GM21786 (cell line): ENCODE results near the gene SWT1.

Source experiments
- ATAC-seq: cut with Tn5 transposase; IDR thresholded peaks from one replicate; pipeline ENCODE4 v1.9.1; 2021; ENCODE audit not compliant: unreplicated experiment

SWT1 gene, protein sequence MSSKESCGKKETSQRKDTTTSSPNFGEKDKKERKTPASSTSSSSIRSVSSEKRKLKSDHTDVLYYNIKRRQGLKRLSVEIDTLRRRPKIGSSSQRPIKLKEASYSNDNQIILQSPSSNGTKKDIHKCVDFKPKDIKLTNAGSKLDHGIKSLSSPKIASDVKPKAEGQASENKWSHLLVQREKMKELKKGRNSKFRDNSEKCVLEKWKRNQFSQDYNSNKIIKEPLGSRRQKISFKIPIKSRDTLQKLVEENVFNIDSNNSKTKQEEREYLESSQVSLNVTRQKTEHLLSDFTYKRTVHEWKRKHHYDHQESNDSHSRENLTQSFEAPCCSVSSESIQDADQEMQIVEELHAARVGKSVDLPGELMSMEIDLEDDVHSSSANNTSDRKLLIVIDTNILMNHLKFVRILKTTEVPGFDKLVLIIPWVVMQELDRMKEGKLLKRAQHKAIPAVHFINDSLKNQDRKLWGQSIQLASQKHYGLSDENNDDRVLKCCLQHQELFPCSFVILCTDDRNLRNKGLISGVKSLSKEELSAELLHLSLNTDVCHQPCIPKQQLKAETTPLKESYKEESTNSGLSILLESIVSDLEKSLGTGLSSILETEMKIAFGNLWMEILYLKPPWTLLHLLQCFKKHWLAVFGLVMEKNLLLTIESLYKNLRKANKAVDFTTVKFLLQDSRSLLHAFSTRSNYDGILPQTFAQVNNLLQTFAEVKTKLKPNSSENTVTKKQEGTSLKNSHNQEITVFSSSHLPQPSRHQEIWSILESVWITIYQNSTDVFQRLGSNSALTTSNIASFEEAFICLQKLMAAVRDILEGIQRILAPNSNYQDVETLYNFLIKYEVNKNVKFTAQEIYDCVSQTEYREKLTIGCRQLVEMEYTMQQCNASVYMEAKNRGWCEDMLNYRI

DNA sequence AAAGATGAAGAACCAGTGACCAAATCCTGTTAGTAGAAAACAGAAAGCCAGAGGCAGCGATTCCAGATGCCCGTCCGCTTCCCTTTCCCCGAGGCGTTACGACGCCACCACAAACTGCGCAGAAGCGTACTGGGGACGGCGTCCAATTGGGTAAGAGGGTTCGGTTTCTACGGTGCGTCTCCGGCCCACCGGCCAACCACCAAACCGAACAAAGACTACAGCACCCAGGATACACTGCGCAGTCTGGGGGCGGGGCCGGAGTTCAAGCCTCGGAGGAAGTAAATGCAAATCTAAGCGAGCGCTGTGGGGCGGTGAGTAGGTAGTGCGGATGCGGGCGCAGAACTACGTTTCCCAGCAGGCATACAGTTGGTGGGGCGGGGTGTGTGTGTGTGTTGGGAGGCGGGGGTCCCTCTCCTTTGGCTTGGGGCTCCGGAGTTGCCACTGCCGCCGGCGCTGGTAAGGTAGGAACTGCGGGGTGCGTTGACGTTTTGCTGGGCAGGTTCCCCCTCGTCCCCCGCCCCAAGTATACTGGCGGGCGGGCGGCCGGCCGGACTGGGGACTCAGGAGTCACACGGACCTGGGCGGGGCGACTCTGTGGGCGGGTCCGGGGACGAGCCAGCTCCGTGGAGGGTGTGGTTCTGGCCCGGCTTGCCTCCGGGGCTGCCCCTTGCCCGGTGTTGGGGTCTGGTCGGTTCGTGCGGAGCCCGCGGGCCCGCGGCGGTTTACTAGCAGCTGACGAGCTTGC, at the start of gene SWT1, which contains the start of gene TRMT1L:
SWT1 (plus strand) TSS at position 314 of the 745 bp plus-strand sequence. CDS start 3,675 bp downstream, outside the sequence.
TRMT1L (minus strand) TSS at position 100 of the 745 bp plus-strand sequence. CDS start 241 bp downstream, outside the sequence.
- ATAC-seq: peak; percentile 90

DNA sequence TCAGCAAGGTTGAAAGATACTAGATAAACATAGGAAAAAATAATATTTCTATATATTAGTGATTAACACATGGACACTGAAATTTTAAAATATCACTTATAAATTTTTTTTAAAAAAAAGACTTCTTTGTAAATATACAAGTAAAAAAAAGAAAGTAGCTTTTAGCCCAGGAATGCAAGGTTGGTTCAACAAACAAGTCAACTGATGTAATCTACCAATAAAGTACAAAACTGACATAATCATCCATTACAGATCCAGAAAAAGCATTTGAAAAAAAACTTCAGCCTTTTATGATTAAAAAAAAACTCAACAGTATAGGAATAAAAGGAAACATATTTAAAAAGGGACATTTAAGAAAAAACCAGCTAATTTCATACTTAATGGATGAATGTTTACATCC, 48.6 kb upstream of the SWT1 start:
- no peak for ATAC-seq

DNA sequence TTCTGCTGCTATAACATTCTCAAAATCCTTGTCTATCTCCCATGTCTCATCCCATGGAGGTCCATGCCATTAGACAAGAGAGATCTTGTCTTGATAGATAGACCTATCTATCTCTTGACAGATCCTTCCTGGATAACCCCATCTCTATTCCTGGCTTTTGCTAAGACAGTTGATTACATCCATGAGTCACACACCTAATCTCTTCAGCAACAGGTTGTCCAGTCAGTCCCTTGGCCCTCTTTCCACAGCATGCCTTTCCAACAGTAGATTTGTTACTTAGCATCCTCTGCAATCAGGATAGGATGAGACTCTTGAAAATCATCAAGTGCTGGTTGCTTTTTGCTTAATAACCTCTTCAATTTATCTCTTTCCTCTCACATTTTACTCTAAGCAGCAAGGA, 46.8 kb upstream of the SWT1 start:
- ATAC-seq: no peak

DNA sequence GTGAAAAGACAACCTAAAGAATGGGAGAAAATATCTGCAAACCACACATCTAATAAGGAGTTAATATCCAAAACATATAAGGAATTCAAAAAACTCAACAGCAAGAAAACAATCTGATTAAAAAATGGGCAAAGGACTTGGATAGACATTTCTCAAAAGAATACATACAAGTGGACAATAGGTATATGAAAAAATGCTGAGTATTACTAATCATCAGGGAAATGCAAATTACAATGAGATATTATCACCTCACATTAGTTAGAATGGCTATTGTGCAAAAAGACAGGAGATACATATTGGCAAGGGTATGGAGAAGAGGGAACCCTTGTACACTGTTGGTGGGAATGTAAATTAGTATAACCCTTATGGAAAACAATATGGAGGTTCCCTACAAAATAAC, 45.1 kb upstream of the SWT1 start:
- no peak for ATAC-seq

DNA sequence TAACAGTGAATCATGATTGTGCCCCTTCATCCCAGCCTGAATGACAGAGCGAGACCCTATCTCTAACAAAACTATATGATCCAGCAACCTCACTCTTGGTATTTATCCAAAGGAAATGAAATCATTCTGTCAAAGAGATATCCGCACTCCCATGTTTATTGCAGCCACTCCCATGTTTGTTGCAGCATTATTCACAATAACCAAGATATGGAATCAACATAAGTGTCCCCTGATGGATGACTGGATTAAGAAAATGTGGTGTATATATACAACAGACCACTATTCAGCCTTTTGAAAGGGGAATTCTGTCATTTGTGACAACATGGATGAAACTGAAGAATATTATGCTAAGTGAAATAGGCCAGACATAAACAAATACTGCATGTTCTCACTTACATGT, 44.6 kb upstream of the SWT1 start:
- no peak for ATAC-seq

DNA sequence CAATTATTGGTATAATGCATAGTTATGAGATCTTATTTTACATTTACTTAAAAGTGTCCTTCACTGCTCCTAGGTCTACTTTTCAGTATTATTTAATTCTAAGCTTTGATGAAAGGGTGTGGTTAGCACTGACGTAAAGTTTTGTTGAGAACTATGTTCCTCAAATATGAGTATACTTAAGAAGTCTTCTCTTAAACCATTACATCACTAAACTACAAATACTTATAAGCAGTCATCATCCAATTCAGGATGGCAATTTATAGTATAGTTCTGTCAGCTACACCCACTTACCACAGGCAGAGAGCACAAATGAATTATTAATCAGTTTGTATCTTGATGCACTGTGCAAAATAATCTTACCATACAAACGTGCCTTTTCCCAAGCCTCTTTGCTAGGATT, 27.3 kb upstream of the SWT1 start:
- ATAC-seq: no peak

DNA sequence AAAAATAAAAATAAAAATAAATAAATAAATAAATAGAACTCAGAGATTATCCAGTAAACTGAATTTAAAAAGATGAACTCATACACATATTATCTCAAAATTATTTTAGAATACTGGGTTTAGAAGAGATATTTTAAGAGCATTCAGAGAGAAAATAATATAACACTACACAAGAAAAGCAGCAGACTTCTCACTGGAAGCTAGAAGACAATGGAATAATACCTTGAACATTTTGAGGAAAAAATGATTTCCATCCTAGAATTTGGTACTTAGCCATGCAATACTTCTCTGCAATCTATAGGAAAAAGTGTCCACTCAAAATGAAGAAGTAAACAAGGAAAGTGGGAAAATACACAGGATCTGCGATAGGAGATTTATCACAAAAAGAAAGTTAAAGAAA, 24.4 kb upstream of the SWT1 start:
- no peak for ATAC-seq

DNA sequence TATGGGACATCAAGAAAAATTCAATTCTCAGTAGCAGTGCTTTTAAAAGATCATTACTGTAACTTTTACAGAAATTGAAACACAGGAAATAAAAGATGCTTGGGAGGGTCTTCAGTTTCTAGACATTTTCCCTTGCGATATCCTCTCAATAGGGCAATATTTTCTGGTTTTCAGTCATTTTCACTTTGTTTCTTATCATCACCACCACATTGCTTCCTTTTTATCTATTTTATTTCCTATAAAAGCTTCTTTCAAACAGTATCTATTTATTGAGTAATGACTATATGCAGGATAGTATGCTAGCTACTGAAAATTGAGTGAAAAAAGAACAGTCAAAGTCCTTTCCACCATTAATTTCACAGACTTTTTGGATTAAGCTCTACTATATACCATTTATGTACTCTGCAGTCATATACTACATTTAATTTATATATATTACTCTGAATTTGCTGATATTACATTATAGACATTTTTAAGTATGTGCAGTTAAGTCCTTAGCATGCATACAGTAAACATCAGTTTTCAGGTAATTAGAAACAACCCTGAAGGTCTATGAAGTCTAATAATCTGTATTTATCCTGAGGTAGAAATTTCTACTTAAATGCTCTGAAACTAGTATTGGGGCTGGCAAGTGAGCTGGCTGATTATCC, 18.9 kb upstream of the SWT1 start:
- ATAC-seq: no peak

DNA sequence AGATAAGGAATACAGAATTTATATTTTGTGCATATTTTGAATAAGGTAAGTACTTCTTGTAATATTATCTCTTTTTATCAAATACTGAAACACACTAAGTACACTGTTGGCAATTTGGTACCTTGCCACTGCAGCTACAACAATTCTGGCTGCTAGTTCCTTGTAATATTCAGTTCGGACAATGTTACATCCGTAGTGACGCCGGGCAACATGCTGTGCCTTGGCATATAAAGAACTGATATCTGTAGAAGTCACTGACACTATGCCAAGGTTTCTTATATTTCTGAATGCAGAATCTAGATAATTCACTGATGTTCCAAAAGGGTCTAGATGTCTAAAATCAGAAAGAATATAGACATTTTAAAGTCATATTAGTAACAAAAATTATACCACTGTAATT, 17.7 kb upstream of the SWT1 start:
- ATAC-seq: no peak

DNA sequence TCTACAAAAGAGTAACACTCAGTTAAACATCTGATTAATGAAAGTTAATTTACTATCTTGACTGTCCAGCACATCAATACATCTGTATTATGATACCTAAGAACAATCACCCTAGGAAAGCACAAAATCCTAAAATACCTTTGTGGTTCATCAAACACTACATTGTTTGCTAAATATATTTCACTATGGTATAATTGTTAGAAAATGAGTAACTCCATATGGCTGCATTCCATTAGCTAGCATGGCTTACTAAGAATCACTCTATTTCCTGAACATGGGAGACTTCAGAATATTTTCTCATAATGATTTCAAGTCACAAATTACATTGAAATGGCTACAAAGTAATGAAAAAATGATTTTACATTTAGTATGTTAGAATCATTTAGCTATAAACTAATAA, 12.7 kb upstream of the SWT1 start:
- no peak for ATAC-seq

DNA sequence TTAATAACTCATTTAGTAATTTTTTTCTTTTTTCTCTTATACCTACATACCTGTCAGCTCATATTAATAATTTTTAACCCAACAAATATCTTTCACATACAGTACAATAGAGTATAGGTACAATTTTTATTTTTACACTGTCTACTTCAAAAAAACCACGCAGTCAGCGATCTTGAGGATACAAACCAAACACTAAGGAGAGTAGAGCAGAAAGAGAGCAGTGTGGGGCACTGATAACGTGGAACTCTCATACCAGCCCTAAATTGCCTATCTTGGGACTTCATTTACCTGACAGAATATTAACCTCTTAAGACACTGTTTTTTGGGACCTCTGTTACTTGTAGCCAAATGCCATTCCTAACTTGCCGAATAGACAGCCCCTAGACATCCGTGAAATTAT, 5.8 kb upstream of the SWT1 start:
- ATAC-seq: no peak

DNA sequence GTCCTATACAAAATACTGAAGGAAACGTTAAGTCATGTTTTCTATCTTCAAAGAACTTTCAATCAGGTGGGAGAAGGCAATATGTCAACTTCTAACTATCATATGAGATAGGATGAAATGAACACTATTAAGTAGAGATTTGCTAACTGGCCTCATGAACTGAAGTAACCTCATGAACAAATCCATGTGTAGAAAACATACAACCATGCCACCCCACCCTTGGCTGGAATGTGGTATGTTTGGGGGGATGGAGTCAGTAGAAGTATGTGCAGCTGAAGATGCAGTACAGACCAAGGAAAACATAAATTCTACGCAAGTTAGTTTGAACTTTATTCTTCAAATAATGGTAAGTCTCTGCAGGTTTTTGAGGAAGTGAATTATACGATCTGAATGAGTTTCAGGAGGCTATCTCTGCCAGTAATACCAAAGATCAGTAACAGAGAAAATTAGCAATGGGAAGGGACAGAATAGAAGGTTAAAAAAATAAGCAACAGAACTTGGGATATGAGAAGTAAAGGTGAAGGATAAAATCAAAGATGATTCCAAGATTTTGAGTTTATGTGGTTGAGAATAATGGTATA, 4.7 kb upstream of the SWT1 start:
- no peak for ATAC-seq

DNA sequence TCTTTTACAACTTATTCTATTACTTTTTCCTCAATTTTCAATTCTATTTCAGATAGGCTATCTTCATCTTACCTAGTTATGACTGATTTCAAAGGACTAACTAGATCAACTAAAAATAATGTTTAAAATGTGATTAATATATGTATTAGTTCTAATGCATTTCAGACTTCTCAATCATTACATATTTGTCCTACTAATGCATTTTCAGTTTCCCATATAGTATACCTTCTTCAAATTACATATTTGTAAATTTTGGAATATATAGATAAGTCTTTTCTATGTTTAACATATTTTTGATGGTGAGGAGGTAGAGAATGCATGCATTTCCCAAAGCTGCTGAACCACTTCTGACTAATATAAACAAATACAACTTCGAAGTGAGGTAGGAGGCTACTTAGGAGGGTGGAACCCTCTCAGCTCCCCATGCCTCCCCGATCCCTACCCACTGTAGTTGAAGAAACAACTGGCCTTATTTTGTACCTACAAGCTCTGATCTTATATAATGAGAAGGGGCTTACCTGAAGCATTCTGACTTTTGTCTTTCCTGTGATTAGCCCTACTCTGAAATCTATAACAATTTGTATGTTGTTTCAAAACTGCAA, 2.0 kb upstream of the SWT1 start:
- no peak for ATAC-seq

DNA sequence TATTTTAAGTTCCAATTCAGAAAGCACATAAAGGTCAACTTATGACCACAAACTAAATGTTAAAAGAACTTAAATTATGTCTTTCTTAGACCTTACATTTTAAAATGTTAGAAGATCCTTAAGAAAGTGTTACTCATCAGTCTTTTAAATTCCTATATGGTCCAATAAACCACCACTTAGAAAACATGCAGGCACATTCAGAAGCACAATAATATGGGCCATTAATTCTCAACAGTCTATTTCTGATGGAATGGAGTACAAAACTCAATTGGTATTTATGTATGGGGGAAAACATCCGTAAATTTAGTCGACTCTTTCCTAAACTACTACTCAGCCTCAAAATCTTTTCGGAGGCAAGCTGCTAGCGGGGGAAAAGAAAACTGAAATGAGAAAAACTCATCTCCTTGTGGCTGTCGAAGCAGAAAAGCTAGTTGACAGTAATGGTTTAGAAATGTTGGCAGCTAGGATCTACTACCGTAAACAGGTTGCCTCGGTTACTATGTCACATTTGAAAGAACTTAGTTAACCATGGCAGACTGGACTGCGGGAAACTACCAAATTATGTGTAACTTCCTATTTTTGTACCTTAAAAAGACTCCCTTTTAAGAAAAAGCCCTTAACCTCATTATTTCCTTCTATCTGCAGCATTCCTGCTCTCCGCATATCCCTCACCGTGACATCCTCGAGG, 1.2 kb upstream of the SWT1 start:
- ATAC-seq: no peak

DNA sequence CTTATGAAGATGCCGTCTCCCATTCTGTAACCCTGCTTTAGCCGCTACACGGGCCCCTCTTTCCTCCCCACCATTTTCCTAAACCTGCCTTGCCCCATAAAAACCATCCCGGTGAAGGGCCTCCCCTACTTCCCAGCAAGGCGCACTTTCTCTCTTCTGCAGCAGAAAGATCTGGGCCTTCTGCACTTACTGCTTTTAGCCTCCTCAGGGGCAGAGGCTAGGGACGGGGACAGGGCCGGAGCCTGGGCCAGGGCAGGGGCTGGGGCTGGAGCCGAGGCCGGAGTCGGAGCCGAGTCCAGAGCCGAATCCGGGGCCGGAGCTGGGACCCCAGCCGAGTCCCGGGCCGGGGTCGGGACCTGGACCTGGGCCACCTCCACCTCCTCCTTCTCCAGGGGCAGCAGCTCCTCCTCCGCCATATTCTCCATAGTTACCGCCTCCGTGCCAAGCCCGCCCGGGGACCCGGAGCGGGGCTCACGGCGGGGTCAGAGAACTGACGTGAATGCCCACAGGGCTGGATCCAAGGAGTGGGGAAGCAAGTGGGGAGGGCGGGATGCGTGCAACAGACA, 596 bp upstream of the SWT1 start:
- ATAC-seq: peak; percentile 16

DNA sequence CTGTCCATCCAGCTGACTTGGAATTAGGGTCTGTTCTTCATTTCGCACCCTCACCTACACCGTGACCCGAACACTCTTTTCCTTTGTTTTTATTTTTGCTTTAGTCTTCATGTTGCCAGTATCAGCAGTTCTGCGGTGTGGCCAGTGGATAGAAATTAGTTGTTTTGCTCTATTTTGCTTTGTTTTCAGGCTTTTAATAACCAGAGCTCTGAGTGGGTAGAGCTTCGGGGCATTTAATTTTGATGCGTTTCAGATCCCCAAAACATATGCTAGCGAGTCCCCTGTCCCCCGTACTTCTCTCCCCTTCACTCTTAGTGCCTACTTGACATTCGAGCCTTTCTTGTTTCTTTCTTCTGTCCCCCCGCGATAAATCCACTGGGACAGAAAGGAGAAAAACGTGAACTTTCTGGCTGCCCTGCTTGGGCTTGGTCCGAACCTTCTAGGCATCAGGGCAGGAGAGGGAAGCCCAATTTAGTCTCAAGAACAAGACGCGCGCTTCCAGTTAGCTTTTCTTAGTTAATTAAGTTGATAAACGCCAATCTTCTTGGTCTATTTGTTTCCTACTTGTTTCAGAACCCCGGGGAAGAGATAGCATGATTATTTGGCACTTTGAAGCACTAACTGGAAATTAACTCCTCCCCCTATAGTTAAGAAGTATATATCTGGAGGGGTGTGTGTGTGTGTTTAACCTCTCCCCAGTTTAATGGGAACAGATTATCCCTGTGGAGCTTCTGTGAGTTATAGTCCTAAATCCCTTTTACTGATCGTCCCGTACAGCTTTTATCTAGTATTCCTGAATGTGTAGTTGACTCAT, 839 bp downstream of the SWT1 start:
- ATAC-seq: no peak

DNA sequence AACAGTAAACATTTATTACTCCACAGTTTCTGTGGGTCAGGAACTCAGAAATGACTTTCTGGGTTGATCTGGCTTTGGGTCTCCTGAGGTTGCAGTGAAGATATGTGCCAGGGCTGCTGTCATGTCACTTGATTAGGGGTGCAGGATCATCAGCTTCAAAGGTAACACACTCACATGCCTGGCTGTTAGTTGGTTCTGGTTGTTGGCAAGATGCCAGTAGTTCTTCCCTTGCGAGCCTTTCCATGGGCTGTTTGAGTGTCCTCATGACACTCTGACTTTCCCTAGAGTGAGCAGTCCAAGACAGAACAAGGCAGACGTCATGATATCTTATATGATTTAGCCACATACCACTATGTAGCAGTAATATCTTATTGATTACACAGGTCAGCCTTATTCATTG, 1.8 kb downstream of the SWT1 start:
- ATAC-seq: no peak

DNA sequence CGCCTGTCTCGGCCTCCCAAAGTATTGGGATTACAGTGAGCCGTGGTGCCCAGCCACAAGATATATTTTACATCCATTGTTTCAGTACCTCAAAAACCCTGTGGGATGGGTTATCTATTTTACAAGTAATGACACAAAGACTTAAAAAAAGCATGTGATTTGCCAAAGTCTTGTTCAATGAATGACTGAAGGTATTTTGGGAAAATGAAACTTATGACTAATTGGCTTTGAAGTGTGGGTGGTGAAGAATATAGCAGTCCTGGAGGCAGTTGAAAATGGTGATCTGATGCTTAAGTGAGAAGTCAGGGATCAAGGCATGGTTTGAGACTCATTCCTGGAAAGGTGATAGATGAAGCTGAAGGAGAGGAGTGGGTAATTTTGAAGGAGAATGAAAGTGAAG, 3.0 kb downstream of the SWT1 start:
- no peak for ATAC-seq
